ENCODE measurements around the gene AGA.

The AGA gene

GRCh38 chr4:177446586-177446985, 4.3 kb upstream of the AGA start:
- DNase-seq: no peak

GRCh38 chr4:177444911-177445736, 2.9 kb upstream of the AGA start:
- no peak for DNase-seq

GRCh38 chr4:177441061-177441802, 1.0 kb downstream of the AGA start:
- DNase-seq: peak; percentile 13

- DNase-seq: no peak
Observed at GRCh38 chr4:177436456-177436855, 5.8 kb downstream of the AGA start.

GRCh38 chr4:177434667-177435066, 7.6 kb downstream of the AGA start:
- no peak for DNase-seq

- no peak for DNase-seq
Observed at GRCh38 chr4:177427192-177427591, 15.0 kb downstream of the AGA start.

- no peak for DNase-seq
Observed at GRCh38 chr4:177419434-177419833, 22.8 kb downstream of the AGA start.

- no peak for DNase-seq
Observed at GRCh38 chr4:177413656-177414055, 28.6 kb downstream of the AGA start.

- no peak for DNase-seq
Observed at GRCh38 chr4:177413076-177413475, 29.2 kb downstream of the AGA start.

GRCh38 chr4:177411996-177412395, 30.2 kb downstream of the AGA start:
- DNase-seq: no peak

GRCh38 chr4:177410566-177410965, 31.7 kb downstream of the AGA start:
- DNase-seq: no peak

- DNase-seq: no peak
Observed at GRCh38 chr4:177408023-177408422, 34.2 kb downstream of the AGA start.

GRCh38 chr4:177405508-177405907, 36.7 kb downstream of the AGA start:
- no peak for DNase-seq

- no peak for DNase-seq
Observed at GRCh38 chr4:177404986-177405385, 37.3 kb downstream of the AGA start.

GRCh38 chr4:177404342-177404741, 37.9 kb downstream of the AGA start:
- no peak for DNase-seq

GRCh38 chr4:177403746-177404145, 38.5 kb downstream of the AGA start:
- DNase-seq: no peak

GRCh38 chr4:177401658-177402273, 40.5 kb downstream of the AGA start:
- no peak for DNase-seq

- DNase-seq: no peak
Observed at GRCh38 chr4:177400030-177400429, 42.2 kb downstream of the AGA start.

- no peak for DNase-seq
Observed at GRCh38 chr4:177396352-177396751, 45.9 kb downstream of the AGA start.

GRCh38 chr4:177393236-177393635, 49.0 kb downstream of the AGA start:
- DNase-seq: no peak

GRCh38 chr4:177391953-177392352, 50.3 kb downstream of the AGA start:
- DNase-seq: no peak

GRCh38 chr4:177391287-177391686, 51.0 kb downstream of the AGA start:
- DNase-seq: no peak

GRCh38 chr4:177386278-177386815, 55.9 kb downstream of the AGA start:
- DNase-seq: no peak
